ENCODE measurements around the gene CDK5RAP2.

GRCh38 chr9:120424248-120424647, 155.7 kb downstream of the CDK5RAP2 start:
- no peak for TF ChIP-seq CTCF (IDR thresholded peaks at IDR 0.05)
- no peak for TF ChIP-seq POLR2A (IDR thresholded peaks at IDR 0.05)
- no peak for TF ChIP-seq EP300 (IDR thresholded peaks at IDR 0.05)
